Activated naive CD4-positive, alpha-beta T cell treated with anti-CD3 and anti-CD28 coated beads for 36 hours (primary cell): ENCODE measurements around the gene WDR73. TPM values are rescaled to one million over a fixed set of nuclear protein-coding genes. Genes with fewer than 3 reads are reported as not detected.
"Not testable (repeated sequence)": the region's sequence is repeated elsewhere in the genome, so short reads cannot be mapped to it uniquely, and the experiment has no call there.

Experiments
- CTCF ChIA-PET: fragments of 350-600 bp; sonication (Branson Sonifier 250); formaldehyde crosslinking; loops from one replicate; lab custom pipeline; 2021; ENCODE audit warnings: antibody characterized with exemption; lab: Charles Lee
- DNase-seq: peaks from one replicate; pipeline ENCODE4 v3.0.0-alpha.2; 2020
- H3K27ac Mint-ChIP-seq: one replicate; pipeline ENCODE4 v1.8.0; 2021; ENCODE audit warnings: mild to moderate bottlenecking, mixed read lengths
- H3K27me3 Mint-ChIP-seq: one replicate; pipeline ENCODE4 v1.8.0; 2021; ENCODE audit warnings: low read depth, mixed read lengths
- H3K36me3 Mint-ChIP-seq: one replicate; pipeline ENCODE4 v1.8.0; 2021; ENCODE audit warnings: low read depth, mixed read lengths
- H3K4me1 Mint-ChIP-seq: one replicate; pipeline ENCODE4 v1.8.0; 2021; ENCODE audit warnings: low read depth, mixed read lengths
- H3K4me3 Mint-ChIP-seq: one replicate; pipeline ENCODE4 v1.8.0; 2021; ENCODE audit warnings: mild to moderate bottlenecking, moderate library complexity, mixed read lengths
- H3K9me3 Mint-ChIP-seq: one replicate; pipeline ENCODE4 v1.8.0; 2021; ENCODE audit warnings: mixed read lengths
- intact Hi-C: fragments of 100-400 bp; cut with micrococcal nuclease; formaldehyde crosslinking; loops from one replicate; pipeline ENCODE4 v1.15.1; 2023
- total RNA-seq, 2 experiments: library from RNA; stranded (reverse); gene quantifications; one replicate each; pipeline ENCODE4 v1.2.3, GENCODE V29; 2021

The WDR73 gene
- 1 to 10 TPM; 9.5 to 9.9 TPM for total RNA-seq

DNA sequence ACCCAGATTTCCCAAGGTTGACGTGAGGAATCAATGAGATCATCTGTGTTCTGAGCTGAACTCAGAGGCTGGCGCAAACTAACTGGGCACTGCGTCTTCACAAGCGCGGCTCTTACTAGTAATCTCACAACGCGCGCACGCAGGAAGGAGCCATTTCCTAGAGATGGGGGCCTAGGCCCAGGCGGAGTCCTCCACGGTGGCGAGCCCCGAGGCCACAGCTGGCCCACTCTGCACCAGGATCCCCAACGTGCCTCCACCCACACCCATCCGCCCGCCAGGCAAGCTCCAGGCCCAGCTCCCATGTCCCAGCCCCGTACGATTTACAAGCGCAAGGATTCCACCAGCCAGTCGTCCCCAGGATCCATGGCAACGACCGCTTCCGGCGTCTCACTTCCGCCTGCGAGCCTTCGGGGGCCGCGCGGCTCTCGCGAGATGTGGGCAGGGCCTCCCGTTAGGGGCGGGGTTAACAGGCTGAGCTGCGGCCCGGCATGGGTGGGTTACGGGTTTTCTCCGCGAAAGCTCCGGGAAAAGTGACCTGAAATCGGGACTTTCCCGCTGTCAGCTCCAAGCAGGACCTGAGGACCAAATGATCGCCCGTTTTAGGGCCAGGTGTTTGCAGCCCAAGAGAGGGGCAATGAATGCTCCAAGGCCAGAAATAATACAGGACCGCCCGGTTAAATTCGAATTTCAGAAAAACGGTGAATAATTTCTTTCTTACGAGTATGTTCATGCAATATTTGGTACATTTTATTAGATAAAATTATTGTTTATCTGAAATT, at the start of gene WDR73:
WDR73 (minus strand) TSS at position 374 of the 779 bp plus-strand sequence; CDS start at position 365, 9 bp downstream.
- CTCF ChIA-PET, result interaction anchor here (0.7 to 2.6 kb wide), 7 partner anchors 10 to 224 kb away, joined by 3 to 12 read pairs (median 4); no protein-coding TSS in a partner anchor
- Mint-ChIP-seq H3K4me3 (peak within 1 kb of the TSS; percentile 99), H3K4me1 (peaks cover 39% of the 10 kb centered on the region), H3K36me3 (peaks cover 11% of the 10 kb centered on the region), H3K9me3 (no peaks in the 10 kb centered on the region), H3K27me3 (no peaks in the 10 kb centered on the region), H3K27ac (peak within 1 kb of the TSS; percentile 87)
- peak; percentile 98 for DNase-seq
- intact Hi-C loops, result loop anchor here (1.0 to 10.0 kb wide), 13 partner anchors 15 to 751 kb away; partner anchors contain the start of genes PDE8A and SEC11A

DNA sequence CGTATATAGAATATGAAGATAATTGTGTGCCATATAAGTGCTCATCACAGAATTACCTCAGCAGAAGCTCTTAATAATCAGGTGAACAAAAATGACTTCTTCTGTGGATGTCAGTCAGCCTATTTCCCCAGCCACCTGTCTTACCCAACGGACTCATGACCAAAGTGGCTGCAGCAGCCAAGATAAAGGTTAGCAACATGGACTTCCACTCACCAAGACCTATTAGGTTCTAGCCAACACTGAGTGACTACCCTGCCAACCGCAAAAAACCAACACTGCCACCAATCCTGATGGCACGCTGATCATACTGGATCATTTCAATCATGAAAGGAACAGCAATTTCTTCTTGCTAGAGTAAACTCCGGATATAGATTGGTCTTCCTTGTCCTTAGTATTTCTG, 49.7 kb upstream of the WDR73 start:
- Mint-ChIP-seq H3K27me3 (no peaks in the 10 kb centered on the region), H3K4me1 (peaks cover 64% of the 10 kb centered on the region), H3K36me3 (peaks cover 7% of the 10 kb centered on the region), H3K4me3 (no peak overlapping the region), H3K9me3 (no peaks in the 10 kb centered on the region), H3K27ac (no peak overlapping the region)
- intact Hi-C loops, result no loop called here
- DNase-seq, result no peak
- CTCF ChIA-PET, result interaction anchor here (1.1 kb wide), 1 partner anchor 45 kb away, joined by 3 read pairs; no protein-coding TSS in a partner anchor

DNA sequence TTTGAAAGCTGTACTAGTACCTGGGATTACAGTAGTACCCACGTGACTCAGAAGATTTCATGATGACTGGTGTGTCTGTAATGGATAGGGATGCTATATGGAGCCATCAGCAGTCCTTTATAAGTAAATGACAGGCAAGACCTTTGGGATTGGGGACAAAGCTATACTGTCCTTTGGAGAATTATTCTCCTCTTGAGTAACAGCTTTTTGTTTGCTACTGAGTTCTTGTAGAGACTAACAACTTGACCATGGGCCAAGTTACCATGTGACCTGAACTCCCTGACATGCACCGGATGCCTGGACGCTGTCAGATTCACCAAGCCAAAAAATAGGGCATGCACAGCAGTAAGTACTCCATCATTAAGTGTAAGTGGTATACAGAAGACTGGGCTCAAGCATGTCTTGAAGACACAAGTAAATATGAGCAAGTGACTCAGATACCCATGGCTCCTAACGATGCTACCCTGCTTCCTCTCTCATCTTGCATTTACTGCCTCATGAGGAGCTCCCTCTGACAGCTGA, 48.9 kb upstream of the WDR73 start:
- Mint-ChIP-seq H3K36me3 (peaks cover 5% of the 10 kb centered on the region), H3K4me1 (peaks cover 66% of the 10 kb centered on the region), H3K9me3 (no peaks in the 10 kb centered on the region), H3K4me3 (no peak overlapping the region), H3K27me3 (no peaks in the 10 kb centered on the region), H3K27ac (no peak overlapping the region)
- CTCF ChIA-PET, result interaction anchor here (0.6 to 1.1 kb wide), 2 partner anchors 44 to 113 kb away, joined by 3 to 5 read pairs; no protein-coding TSS in a partner anchor
- intact Hi-C loops, result no loop called here
- DNase-seq, result no peak

DNA sequence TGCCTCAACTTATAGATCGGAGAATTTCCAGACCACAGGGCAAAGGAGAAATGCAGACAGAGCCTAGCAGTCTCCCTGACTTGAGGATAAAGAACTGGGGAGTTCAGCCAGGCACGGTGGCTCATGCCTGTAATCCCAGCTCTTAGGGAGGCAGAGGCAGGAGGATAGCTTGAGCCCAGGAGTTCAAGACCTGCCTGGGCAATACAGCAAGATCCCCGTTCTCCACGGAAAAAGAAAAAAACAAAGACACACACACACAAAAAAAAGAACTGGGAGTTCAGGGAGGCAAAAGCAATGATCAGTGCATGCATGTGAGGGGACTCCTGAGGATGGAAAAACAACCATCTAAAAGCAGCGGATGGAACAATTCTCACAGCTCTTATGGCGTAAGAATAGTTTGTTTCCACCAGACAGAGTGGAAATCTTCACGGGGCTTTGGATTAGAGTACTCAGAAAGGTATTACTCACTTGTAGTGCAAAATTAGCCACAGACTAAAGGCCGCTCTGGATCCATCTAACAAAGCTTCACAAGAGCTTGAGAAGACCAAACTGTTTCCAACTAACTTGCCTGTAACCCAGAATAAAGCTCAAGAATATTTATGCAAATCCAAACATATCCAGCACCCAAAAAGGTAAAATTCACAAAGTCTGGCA, 45.6 kb upstream of the WDR73 start:
- intact Hi-C loops, result no loop called here
- Mint-ChIP-seq H3K36me3 (peaks cover 4% of the 10 kb centered on the region), H3K4me3 (no peak overlapping the region), H3K27ac (peak overlapping the region; percentile 5), H3K27me3 (no peaks in the 10 kb centered on the region), H3K4me1 (peaks cover 68% of the 10 kb centered on the region), H3K9me3 (no peaks in the 10 kb centered on the region)
- CTCF ChIA-PET, result interaction anchor here (1.0 kb wide), 1 partner anchor 44 kb away, joined by 3 read pairs; no protein-coding TSS in a partner anchor
- no peak for DNase-seq

DNA sequence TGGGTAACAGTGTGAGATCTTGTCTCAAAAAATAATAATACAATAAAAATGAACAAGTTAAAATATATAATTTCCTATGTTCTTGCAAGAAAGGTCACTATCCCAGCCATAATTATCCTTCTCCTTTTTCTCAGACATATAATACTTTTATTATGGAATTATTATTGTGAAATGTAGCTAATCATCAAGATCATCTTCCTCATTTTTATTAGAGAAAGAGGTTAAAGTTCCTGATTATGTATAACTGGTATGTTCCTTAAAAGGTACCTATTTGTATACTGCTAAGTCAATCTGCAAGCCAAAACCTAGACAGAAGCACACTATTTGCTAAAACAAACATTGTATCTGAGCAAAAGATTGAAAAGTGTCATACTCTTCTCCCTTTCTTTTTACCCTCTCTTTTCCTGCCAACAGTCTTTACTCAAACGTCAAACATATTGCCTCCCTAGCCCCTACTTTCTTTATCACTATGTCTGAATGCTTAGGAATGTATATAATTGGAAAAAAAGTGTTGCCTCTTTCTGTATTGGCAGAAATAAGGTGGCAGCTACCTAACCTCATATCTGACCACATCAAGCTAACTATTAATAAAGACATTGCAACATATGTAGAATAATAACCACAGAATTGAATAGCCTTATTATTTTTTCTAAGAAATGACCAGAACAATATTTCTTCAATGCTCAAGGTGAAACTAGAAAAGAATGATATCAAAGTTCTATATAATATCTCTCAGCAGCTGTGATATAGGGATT, 43.3 kb upstream of the WDR73 start:
- DNase-seq, result no peak
- Mint-ChIP-seq H3K36me3 (peaks cover 2% of the 10 kb centered on the region), H3K9me3 (no peaks in the 10 kb centered on the region), H3K4me3 (no peak overlapping the region), H3K4me1 (peaks cover 51% of the 10 kb centered on the region), H3K27me3 (no peaks in the 10 kb centered on the region), H3K27ac (no peak overlapping the region)
- intact Hi-C loops, result no loop called here
- CTCF ChIA-PET, result interaction anchor here (0.6 to 1.3 kb wide), 2 partner anchors 10 to 133 kb away, joined by 3 to 5 read pairs; no protein-coding TSS in a partner anchor

DNA sequence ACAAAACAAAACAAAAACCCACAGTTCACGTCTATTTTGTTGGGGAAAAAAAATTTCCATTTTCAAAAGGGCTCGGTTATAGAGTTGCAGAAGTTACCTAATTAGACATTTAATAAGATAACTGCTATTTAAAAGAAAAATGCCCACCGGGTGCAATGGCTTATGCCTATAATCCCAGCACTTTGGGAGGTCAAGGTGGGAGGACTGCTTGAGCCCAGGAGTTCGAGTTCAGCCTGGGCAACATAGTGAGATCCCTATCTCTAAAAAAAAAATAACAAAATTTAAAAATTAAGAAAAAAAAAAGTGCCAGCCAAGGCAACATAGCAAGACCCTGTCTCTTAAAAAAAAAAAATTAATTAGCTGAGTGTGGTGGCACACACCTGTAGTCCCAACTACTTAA, 42.7 kb upstream of the WDR73 start:
- intact Hi-C loops, result no loop called here
- CTCF ChIA-PET, result interaction anchor here (0.6 to 1.0 kb wide), 2 partner anchors 53 to 134 kb away, joined by 3 read pairs; no protein-coding TSS in a partner anchor
- no peak overlapping the region for H3K27ac Mint-ChIP-seq

DNA sequence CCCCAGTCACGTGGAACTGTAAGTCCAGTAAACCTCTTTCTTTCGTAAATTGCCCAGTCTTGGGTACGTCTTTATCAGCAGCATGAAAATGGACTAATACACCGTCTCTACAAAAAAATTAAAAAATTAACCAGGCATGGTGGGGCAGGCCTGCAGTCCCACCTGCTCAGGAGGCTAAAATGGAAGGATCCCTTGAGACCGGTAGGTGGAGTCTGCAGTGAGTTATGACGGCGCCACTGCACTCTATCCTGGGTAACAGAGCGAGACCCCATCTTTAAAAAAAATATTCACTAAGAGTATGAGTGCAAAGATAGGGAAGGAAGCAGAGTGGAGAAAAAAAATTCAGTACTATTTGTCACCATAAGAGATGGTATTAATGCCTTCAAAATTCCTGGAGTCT, 36.3 kb upstream of the WDR73 start:
- Mint-ChIP-seq H3K36me3 (peaks cover 25% of the 10 kb centered on the region), H3K27me3 (no peaks in the 10 kb centered on the region), H3K27ac (no peak overlapping the region), H3K4me3 (no peak overlapping the region), H3K9me3 (no peaks in the 10 kb centered on the region), H3K4me1 (peaks cover 12% of the 10 kb centered on the region)
- CTCF ChIA-PET, result no interaction called here
- no peak for DNase-seq
- intact Hi-C loops, result no loop called here

More for the DNA sequence above, 42.7 kb upstream of the WDR73 start:
- no peaks in the 10 kb centered on the region for H3K27me3 Mint-ChIP-seq
- no peak overlapping the region for H3K4me3 Mint-ChIP-seq
- DNase-seq, result no peak
- H3K4me1 Mint-ChIP-seq, result peaks cover 54% of the 10 kb centered on the region
- no peaks in the 10 kb centered on the region for H3K9me3 Mint-ChIP-seq
- peaks cover 2% of the 10 kb centered on the region for H3K36me3 Mint-ChIP-seq

DNA sequence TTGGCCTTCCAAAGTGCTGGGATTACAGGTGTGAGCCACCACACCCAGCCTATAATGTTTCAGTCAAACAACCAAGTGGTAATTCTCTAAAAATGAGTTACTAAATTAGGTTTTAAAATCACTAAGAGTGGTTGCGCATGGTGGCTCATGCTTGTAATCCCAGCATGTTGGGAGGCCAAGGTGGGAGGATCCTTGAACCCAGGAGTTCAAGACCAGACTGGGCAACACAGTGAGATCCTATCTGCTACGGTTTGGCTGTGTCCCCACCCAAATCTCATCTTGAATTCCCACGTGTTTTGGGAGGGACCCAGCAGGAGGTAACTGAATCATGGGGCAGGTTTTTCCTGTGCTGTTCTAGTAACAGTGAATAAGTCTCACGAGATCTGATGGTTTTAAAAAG, 35.8 kb upstream of the WDR73 start:
- H3K36me3 Mint-ChIP-seq, result peaks cover 28% of the 10 kb centered on the region
- no peak for DNase-seq
- no peaks in the 10 kb centered on the region for H3K27me3 Mint-ChIP-seq
- CTCF ChIA-PET, result no interaction called here
- H3K4me1 Mint-ChIP-seq, result peaks cover 12% of the 10 kb centered on the region
- H3K4me3 Mint-ChIP-seq, result no peak overlapping the region
- H3K27ac Mint-ChIP-seq, result no peak overlapping the region
- intact Hi-C loops, result no loop called here
- no peaks in the 10 kb centered on the region for H3K9me3 Mint-ChIP-seq

DNA sequence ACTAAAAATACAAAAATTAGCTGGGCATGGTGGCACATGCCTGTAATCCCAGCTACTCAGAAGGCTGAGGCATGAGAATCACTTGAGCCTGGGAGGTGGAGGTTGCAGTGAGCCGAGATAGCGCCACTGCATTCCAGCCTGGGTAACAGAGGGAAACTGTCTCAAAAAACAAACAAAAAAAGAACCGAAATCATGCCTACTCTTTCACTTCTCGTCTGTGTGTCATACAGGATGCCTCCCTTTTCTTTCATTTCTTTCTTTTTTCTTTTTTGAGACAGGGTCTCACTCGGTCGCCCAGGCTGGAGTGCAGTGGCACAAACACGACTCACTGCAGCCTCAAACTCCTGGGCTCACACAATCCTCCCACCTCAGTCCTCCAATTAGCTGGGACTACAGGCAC, 32.4 kb upstream of the WDR73 start:
- Mint-ChIP-seq H3K4me1 (peaks cover 13% of the 10 kb centered on the region), H3K36me3 (peaks cover 32% of the 10 kb centered on the region)
- H3K4me3 Mint-ChIP-seq, H3K27ac Mint-ChIP-seq, CTCF ChIA-PET, H3K27me3 Mint-ChIP-seq, intact Hi-C loops, H3K9me3 Mint-ChIP-seq, DNase-seq: not testable (repeated sequence)

DNA sequence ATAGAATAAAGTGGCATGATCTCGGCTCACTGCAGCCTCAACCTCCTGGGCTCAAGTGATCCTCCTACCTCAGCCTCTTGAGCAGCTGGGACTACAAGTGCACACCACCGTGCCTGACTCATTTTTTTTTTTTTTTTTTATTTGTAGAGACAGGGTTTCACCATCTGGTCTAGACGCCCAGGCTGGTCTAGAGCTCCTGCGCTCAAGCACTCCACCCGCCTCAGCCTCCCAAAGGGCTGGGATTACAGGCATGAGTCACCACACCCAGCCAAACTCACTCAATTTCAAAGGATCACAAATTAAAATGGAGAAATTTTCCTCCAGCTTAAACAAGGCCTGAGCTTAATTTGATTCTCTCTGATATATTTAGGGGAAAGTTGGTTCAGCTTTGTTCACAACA, 31.2 kb upstream of the WDR73 start:
- intact Hi-C loops, result no loop called here
- peaks cover 28% of the 10 kb centered on the region for H3K36me3 Mint-ChIP-seq

DNA sequence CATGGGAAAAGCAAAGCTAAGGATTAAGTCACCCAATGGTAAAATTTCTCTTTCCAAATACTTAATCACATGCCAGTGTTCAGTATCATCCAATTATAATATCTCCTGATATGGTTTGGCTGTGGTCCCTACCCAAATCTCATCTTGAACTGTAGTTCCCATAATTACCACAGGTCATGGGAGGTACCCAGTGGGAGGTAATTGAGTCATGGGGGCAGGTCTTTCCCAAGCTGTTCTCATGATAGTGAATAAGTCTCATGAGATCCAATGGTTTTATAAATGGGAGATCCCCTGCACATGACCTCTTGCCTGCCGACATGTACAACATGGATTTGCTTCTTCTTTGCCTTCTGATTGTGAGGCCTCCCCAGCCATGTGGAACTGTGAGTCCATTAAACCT, 30.0 kb upstream of the WDR73 start:
- CTCF ChIA-PET, result no interaction called here
- intact Hi-C loops, result no loop called here
- Mint-ChIP-seq H3K9me3 (no peaks in the 10 kb centered on the region), H3K36me3 (peaks cover 25% of the 10 kb centered on the region), H3K27ac (no peak overlapping the region), H3K4me3 (no peak overlapping the region), H3K27me3 (no peaks in the 10 kb centered on the region), H3K4me1 (peaks cover 13% of the 10 kb centered on the region)
- peak; percentile 15 for DNase-seq

More for the DNA sequence above, 31.2 kb upstream of the WDR73 start:
- Mint-ChIP-seq H3K27me3 (no peaks in the 10 kb centered on the region), H3K9me3 (no peaks in the 10 kb centered on the region), H3K4me1 (peaks cover 13% of the 10 kb centered on the region), H3K4me3 (no peak overlapping the region), H3K27ac (no peak overlapping the region)
- no peak for DNase-seq
- CTCF ChIA-PET, result interaction anchor here (0.7 kb wide), 1 partner anchor 28 kb away, joined by 4 read pairs; no protein-coding TSS in a partner anchor

DNA sequence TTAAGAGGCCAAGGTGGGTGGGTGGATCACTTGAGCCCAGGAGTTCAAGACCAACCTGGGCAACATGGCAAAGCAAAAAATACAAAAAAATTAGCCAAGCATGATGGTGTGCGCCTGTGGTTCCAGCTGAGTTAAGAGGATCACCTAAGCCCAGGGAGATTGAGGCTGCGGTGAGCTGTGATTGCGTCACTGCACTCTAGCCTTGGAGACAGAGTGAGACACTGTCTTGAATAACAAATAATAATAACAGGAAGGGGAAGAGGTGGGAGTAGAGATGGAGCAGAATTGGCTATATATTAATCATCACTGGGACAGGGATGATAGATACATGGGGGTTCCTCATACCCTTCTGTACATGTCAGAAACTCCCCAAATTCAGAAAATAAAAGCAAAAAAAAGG, 27.7 kb upstream of the WDR73 start:
- H3K4me3 Mint-ChIP-seq, result no peak overlapping the region
- H3K27me3 Mint-ChIP-seq, result no peaks in the 10 kb centered on the region
- intact Hi-C loops, result no loop called here
- DNase-seq, result peak; percentile 38
- peaks cover 23% of the 10 kb centered on the region for H3K36me3 Mint-ChIP-seq
- CTCF ChIA-PET, result no interaction called here
- no peak overlapping the region for H3K27ac Mint-ChIP-seq
- H3K9me3 Mint-ChIP-seq, result no peaks in the 10 kb centered on the region
- peaks cover 13% of the 10 kb centered on the region for H3K4me1 Mint-ChIP-seq
